ENCODE data around the gene CAMKK2.
"Not testable (repeated sequence)": the region's sequence is repeated elsewhere in the genome, so short reads cannot be mapped to it uniquely, and the experiment has no call there.

Gene CAMKK2

DNA sequence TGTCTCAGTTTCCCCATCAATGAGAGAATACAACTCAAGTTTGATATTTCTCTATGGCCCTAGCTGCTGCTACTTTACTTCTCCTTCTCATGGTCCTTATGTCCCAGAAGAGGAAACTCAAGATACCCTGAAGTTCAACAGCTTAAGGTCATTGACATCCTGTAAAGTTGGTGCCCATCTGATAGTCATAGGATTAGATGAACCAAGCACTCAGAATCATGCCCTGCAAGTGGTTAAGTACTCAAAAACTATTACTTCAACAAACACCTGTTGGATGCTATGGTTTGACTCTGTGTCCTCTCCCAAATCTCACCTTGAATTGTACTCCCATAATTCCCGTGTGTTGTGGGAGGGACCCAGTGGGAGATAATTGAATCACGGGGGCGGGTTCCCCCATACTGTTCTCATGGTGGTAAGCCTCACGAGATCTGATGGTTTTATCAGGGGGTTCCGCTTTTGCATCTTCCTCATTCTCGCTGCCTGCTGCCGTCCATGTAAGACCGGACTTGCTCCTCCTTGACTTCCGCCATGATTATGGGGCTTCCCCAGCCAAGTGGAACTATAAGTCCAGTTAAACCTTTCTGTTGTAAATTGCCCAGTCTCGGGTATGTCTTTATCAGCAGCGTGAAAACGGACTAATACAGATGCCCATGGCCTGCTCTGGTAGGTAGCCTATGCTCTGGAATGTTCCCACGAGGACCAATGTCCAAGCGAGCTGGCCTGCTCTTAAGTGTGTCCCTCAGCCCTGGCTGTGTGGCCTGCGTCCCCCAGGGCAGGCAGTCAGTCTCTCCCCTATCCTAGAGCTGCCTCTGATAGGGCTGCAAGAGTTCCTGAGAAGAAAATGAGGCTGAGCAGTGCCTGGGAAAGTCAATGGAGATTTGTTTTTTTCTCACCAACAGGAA lies 18.1 kb downstream of the CAMKK2 start:
- no peak for FAIRE-seq

DNA sequence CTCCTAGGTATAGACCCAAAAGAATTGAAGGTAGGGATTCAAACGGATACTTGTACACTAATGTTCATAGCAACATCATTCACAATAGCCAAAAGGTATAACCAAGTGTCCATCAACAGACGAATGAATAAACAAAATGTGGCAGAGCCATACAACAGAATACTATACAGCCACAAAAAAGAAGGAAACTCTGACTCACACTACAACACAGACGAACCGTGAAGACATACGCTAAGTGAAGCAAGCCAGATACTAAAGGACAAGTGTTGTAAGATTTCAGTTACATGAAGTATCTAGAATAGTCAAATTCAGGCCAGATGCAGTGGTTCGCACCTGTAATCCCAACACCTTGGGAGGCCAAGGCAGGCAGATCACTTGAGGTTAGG lies 19.1 kb downstream of the CAMKK2 start:
- FAIRE-seq, result no peak

DNA sequence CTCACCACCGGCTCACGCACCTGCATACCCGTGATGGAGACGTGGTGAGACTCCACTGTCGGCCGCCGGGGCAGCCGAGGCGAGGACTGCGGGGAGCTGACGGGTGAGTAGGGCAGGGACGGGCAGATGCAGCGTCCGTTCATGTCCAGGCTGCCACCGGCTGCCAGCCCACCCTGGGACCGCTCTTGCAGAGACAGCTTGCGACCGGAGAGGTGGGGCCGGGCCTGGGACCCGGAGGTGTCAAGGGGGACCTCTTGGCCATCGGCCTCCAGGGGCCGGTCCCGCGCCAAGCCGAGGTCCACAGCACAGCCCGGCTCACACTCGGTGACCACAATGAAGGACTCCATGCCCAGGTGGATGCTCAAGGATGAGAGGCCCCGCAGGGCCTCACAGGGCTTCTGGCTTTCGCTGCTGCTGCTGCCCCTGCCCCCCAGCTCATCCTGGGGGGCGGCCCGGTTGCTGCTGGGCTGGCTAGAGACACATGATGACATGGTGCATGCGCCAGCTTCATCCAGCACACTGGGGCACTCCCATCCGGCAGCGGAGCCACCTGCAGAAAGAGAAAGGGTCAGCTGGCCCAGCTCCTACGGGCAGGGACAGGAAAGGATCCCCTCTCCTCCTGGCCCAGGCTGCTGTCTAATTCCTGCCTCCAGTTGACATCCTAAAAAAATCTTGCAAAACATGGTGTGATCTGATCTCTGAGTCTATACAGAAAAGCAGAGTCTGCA lies 22.3 kb downstream of the CAMKK2 start:
- no peak for FAIRE-seq

DNA sequence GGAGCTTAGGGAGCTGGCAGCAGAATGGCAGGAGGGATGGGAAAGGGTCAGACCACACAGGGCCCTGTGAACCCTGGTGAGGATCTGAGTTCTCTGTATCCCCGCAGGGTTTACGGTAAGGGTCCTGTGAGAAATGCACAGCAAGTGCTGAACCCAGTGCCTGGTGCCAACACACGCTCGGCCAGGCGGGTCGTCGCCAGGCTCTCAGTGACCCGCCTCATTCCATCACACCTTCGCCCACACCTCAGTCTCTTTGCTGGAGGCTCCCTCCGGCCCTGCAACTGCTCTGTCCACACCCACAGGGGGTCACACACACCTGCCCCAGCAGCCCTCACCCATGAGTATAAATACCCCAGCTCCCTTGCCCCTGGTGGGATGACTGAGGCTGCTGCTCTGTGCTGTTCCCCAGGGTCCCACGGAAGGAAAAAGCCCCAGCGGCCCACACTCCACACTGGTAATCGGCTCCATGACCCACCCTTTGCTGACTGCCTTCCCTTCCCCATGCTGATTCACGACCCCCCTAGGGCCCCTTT lies 23.1 kb downstream of the CAMKK2 start:
- FAIRE-seq, result no peak

DNA sequence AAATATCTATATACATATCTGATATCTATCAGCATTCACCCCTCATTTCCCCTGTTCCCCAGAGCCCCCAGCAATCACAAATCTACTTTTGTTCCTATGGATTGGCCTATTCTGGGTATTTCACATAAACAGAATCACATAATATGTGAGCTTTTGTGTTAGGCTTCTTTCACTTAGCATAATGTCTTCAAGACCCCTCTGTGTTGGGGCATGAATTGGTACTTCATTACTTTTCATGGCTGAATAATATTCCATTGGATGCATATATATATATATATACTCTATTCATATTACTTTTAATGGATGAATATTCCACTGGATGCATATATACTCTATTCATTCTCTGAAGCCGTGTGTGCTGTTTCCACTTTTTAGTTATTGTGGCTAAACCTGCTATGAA lies 28.7 kb downstream of the CAMKK2 start:
- no peak for FAIRE-seq

DNA sequence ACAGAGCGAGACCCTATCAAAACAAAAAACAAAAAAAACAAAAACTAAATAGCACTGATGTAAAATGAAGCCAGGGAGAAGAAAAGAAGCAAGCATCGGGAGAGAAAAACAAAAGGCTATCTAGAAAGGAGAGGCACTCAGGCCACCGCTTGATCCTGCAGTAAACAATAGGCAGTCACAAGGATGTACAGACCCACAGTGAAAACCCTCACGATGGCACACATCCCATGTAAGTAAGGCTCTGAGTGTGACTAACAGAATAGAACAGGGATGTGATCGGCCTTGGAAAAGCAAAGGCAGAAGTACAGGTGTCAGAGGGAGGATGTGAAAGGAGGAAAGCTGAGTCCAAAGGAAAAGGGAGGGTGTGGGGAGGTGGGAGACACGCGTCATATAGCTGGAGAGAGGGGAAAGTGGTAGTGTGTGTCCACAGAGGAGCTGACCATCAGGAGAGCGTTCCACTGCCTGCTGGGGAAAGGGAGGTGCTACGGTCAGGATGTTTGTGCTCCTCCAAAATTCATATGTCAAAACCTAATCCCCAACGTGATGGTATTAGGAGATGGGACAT lies 31.5 kb downstream of the CAMKK2 start:
- FAIRE-seq, result no peak

DNA sequence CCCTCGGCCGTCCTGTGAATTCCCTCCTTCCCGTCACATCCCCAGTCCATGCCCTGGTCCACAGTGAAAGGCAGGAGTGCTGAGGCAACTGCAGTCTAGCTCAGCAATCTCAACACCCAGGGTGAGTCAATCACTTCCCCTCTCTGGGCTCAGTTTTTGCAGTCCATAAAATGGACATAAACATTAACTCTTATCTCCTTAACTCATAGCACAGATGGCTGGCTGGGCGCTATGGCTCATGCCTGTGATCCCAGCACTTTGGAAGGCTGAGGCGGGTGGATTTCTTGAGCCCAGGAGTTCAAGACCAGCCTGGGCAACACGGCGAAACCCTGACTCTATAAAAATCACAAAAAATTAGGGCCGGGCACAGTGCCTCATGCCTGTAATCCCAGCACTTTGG lies 32.4 kb downstream of the CAMKK2 start:
- FAIRE-seq, result no peak

DNA sequence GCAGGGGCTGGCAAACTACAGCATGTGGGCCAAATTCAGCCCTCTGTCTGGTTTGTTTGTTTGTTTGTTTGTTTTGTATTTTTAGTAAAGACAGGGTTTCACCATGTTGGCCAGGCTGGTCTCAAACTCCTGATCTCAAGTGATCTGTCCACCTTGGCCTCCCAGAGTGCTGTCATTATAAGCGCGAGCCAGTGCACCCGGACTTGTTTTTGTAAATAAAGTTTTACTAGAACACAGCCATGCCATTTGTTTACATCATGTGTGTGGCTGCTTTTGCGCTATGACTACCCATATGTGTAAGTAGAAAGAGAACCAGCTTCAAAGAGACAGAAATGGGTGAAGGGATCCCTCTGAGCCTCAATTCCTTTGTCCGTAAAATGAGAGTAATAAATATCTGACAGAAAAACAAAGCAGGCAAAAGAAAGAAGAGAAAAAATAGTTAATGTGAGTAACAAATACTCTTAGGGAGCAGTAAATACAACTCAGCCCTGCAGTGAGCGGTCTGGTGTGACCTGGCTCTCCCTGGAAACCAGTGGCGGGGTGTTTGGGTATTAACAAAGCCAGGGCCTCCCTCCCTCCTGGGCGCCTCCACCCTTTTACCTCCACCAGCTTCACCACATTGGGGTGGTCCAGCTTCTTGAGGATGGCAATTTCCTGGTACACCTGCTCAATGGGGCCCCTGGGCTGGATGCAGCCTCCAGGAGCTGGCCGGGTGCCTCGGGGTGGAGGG lies 33.1 kb downstream of the CAMKK2 start:
- FAIRE-seq, result no peak

DNA sequence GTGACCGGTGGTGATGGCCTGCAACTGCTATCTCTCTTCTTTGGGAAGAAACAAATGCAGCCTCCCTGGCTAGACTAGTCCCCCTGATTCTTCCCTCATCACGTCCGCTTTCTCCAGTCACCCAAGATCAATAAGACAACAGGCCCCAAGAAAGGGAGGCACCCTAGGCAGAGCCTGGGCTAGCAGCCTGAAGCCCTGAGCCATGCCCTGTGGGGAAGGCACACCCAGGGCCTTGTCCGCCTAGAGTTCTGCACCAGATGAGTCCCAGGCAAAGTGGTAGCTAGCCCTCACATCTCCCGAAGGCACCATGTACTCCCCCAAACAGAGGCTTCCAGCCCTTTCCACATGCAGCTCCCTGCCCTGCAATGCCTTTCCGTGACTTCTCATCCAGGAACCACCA lies 35.1 kb downstream of the CAMKK2 start:
- FAIRE-seq, result no peak

DNA sequence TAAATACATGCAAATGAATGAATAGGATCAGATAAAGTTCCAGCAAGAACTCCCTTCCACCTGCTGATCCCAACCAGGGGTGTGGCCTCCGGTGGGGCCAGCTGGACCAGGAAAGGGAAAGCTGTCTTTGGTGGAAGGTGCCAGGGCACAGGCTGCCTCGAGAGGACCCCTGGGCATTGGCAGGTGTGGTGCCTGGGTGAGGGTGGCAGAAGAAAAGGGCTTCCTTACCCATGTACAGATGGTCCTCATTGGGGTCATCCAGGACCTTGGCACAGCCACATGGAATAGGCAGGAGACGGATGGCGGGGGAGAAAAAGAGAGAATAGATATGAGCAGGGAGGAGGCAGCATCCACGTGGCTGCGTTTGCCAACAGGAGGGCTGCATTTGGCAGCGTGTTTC lies 36.4 kb downstream of the CAMKK2 start:
- FAIRE-seq, result no peak

DNA sequence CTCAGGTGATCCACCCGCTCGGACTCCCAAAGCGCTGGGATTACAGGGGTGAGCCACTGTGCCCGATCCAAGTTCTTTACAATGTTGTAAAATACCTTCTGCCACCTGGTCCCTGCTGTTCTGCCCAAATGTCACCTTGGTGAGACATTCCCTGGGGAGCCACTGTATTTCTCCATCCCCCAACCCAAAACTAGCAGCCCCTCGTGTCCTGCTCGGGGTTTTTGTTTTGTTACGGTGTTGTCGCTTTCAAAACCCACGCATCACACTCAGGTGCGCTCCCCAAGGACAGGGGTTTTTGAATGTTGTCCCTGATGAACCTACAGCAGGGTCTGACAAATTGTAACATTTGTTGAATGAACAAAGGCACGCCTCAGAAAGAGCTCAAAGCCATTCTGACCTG lies 37.4 kb downstream of the CAMKK2 start:
- FAIRE-seq, result no peak

DNA sequence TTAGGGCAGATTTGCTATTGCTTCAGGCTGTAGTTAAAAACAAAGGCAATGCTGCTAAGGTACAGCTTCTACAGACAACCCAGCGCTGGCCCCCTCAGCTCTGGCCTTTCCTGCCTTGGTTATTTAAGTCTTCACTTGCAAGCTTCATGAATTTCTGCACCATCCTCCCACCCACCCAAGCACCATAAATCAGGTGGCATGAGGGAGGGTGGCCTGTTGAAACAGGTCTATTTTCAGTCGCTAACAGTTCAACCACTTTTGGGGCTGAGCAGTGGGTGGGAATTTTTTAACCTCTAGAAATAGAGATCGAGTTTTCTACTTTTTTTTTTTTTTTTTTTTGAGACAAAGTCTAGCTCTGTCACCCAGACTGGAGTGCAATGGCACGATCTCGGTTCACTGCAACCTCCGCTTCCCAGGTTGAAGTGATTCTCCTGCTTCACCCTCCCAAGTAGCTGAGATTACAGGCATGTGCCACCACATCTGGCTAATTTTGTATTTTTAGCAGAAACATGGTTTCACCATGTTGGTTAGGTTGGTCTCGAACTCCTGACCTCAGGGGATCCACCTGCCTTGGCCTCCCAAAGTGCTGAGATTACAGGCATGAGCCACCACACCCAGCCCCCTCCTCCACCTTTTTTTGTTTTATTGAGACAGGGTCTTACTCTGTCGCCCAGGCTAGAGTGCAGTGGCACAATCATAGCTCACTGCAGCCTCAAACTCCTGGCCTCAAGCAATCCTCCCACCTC lies 38.6 kb downstream of the CAMKK2 start:
- not testable (repeated sequence) for FAIRE-seq

DNA sequence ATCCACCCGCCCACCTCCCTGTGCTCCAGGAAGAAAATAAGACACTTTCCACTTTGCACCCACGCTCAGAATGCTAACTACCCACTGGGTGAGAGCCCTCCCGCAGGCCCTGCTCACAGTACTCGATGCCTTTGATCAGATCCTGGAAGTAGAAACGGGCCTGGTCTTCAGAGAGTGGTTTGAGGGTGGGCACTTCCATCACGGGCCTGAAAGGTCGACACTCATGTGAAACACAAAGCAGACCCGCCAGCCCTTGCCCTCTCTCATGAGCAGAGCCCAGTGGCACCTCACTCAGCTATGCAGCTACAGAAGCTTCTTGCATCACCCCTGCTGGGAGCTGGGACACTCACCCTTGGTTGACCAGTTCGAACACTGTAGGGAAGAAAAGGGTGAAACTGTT lies 41.1 kb downstream of the CAMKK2 start:
- FAIRE-seq, result no peak

DNA sequence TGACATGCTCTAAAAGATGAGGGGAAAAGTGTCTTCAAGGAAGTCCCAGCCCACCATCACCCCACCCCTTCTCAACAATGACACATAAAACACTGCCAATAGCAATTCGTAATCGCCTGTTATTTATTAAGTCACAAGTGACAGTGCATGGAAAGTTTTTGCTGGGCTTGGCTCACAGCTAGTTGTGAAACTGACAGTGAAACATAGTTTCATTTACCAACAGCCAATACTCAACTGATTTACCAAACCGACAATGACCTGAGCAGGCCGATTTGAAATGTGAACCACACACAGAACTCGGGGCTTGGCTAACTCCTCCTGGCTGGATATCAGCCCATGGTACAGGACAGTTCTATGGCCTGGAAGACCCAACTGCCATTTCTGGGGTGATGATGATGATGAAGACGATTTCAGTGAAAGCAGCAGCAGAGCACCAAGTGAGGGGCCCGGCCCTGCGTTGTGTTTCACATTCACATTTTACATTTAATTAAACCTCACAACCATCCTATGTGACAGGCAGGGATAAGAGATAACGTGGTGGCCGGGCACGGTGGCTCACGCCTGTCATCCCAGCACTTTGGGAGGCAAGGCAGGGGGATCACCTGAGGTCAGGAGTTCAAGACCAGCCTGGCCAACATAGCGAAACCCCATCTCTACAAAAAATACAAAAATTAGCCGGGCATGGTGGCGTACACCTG lies 42.7 kb downstream of the CAMKK2 start:
- FAIRE-seq, result no peak

DNA sequence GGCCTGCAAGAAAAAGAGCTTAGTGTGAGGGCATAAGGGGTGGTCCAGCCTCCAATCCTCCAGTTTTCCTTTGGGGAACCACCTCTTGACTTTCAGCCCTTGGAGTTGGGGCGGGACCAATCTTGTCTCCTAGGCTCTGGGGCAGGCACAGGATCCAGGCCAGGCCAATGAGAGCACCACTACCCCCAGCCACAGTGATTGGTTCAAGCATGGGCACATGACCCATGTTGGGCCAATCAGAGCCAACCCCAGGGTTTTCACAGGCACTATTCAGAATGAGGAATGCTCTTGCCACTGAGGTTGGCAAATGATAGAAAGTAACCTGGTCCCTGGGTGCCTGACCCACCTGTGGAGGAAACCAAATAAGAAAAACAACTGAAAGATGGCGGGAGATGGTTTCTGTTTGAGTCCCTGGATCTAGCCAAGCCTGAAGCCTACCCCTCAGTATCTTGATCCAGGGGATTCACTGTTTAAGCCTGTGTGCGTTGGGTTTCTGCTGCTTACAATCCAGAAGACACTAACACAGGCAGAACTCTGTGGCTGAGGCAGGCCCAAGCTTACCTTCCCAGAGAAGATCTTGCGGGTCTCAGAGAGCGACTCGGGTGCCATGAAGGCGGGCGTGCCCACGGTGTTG lies 43.7 kb downstream of the CAMKK2 start:
- FAIRE-seq, result no peak

DNA sequence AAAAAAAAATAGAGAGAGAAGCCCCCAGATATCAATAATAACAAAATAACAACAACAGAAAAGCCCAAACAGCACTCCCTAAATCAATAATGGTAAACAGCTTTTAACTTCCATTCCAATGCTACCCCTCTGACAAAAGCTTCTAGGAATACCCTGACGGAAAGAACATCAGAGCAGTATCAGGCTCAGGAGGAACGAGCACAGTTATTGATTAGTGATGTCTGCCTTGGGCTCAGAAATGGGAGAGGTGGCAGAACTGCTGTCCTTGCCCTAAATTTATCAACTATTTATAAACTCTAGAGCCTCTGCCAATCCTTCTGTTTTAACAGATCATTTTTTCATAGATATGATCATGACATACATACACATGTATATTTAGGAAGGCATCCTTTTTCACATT lies 44.7 kb downstream of the CAMKK2 start:
- FAIRE-seq, result no peak

DNA sequence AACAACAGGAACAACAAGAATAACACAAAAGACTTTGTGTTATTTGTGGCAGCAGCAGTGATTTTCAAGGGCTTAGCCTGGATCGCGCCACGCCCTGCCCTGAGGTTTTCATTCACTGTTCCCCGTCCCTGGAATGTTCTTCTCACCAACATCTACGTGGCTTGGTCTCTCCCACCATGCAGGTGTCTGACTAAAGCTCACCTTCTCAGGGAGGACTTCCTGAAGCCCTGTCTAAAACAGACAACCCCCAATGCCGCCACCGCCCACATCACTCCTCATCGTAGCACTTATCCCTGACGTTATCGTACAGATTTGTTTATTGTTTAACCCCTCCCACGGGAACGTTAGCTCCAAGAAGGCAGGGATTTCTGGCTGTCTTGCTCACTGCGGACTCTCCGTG lies 46.1 kb downstream of the CAMKK2 start:
- FAIRE-seq, result no peak

DNA sequence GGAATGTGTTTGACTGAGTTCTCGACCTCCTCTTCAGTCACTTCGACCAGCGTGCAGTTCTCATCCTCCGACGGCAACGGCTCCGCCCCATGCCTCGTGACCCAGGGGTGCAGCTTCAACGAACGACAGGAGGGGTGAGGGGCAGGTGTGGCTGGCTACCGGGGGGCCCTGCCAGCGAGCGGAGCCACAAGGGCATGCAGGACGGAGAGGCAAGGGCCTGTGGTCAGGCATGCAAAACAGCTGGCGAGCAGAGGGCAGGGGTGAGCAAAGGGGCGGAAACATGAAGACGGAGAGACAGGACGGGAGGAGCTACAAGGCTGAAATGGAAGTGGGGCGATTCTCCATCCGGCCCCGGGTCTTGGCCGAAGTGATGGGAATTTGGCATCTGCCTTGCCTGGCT lies 47.9 kb downstream of the CAMKK2 start:
- FAIRE-seq, result no peak

DNA sequence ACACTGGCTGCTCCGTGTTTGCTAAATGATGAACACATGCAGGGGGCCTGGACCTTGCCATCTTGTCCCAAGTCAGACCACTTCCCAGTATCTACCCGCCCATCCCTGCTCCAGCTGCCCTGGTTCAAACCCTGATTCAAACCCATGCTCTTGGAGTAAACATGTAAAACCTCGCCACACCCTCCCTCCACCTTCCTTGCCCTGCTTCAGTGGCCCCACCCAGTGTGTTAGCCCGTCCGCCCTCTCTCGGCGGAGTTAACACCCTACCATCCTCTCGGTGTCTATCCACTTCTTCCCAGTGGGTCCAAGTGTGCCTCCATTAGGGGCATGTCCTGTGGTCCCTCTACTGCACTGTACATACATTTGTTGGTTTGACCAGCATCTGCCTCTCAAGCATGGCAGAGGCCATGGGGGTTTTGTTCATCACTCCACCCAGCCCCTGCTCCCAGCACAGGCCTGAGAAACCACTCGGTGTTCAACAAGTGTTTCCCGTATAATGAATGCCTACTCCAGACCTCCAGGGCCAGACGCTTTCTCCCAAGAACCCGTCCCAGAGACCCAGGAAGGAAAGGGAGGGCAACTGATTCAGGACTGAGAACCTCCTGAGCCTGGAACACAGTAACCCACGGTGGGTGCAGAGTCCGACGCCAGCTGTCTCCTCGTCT lies 49.5 kb downstream of the CAMKK2 start:
- no peak for FAIRE-seq

DNA sequence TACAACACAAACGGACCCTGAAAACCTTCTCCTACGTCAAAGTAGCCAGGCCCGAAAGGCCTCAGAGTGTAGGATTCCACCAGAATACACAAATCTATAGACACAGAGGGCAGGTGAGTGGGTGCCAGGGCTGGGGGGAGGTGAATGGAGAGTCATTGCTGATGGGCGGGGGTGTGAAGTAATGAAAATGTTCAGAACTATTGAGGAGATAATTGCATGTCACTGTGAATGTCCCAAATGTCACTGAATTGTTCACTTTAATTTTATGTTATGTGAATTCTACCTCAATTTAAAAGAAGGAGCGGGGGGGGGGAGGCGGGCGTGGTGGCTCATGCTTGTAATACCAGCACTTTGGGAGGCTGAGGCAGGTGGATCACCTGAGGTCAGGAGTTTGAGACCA lies 50.6 kb downstream of the CAMKK2 start:
- no peak for FAIRE-seq

DNA sequence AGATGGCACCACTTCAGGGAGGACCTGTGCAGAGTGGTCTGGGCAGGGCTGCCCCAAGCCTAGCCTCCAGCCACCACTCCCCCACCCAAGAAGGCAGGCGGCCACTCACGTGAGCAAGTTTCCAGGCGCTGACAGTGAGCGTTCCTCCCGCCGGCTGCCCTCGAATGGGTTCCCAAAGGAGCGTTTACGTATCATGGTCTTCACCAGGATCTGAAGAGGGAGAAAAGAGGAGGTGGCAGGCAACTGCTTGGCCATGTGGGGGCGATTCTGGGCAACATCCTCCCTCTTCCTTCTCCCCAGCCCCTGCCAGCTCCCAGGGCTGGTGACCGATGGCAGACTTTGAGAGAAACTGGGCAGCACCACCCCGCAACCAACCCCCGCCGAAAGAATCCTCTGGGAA lies 51.5 kb downstream of the CAMKK2 start:
- no peak for FAIRE-seq

Data from TTC549 (cell line).